GM12878 (cell line): ENCODE results near the gene AGAP1. TPM values are rescaled to one million over a fixed set of nuclear protein-coding genes. Genes with fewer than 3 reads are reported as not detected.

Experiments used
- ATAC-seq: fragments of 200-7000 bp; cut with Tn5 transposase; 3 replicates; pipeline ENCODE4 v1.9.1; 2020; ENCODE audit warnings: mild to moderate bottlenecking, moderate library complexity
- BruUV-seq: library from RNA; stranded (reverse); fragments of 400-500 nt; replicated peaks from 2 replicates; lab custom pipeline; 2021; lab: Mats Ljungman, UMichigan
- CTCF ChIA-PET: fragments of 300-600 bp; sonication (Branson Sonifier 250); formaldehyde crosslinking; extraction: SDS; loops from one replicate; lab custom pipeline; 2021; ENCODE audit warnings: inconsistent platforms; lab: Yijun Ruan, JAX
- POLR2A ChIA-PET: fragments of 350-600 bp; formaldehyde crosslinking; extraction: SDS; loops from one replicate; lab custom pipeline; 2021; ENCODE audit warnings: inconsistent platforms; lab: Charles Lee
- RAD21 ChIA-PET: fragments of 300-600 bp; sonication (Branson Sonifier 250); formaldehyde crosslinking; loops from one replicate; lab custom pipeline; 2023; ENCODE audit warnings: antibody characterized with exemption; ENCODE audit not compliant: unreplicated experiment; lab: Charles Lee
- SMC1A ChIA-PET: fragments of 300-600 bp; sonication (Branson Sonifier 250); formaldehyde crosslinking; loops from one replicate; lab custom pipeline; 2023; ENCODE audit not compliant: unreplicated experiment, uncharacterized antibody; lab: Charles Lee
- DNase-seq: peaks from one replicate; pipeline ENCODE4 v3.0.0-alpha.2; 2011; ENCODE audit warnings: low read depth, low spot score
- FAIRE-seq: peaks from 3 replicates; lab custom pipeline; 2011; peaks lifted over from hg19 to GRCh38; lab: Jason Lieb, UNC
- H2AFZ ChIP-seq: 2 replicates; pipeline ENCODE4 v1.6.0; 2011; ENCODE audit warnings: low read depth, low read length, control low read depth; ENCODE audit not compliant: control insufficient read depth
- H3K27ac ChIP-seq: 2 replicates; pipeline ENCODE4 v1.5.1; 2011; ENCODE audit warnings: control low read depth; ENCODE audit not compliant: control insufficient read depth, insufficient read depth
- H3K27me3 ChIP-seq, 2 experiments: replicated peaks in 1 of 2; 2 replicates each; pipeline versions ENCODE4 v1.6.0 to v1.6.1; 2011; ENCODE audit warnings: low read length in 1 of 2; ENCODE audit not compliant: control insufficient read depth in 2 of 2, insufficient read depth in 2 of 2
- H3K36me3 ChIP-seq, 2 experiments: 2 replicates each; pipeline ENCODE4 v1.5.1; 2011; ENCODE audit warnings: low read length in 1 of 2; ENCODE audit not compliant: control insufficient read depth in 2 of 2, insufficient read depth in 2 of 2
- H3K4me1 ChIP-seq: 2 replicates; pipeline ENCODE4 v1.6.1; 2011; ENCODE audit warnings: mild to moderate bottlenecking, low read length, moderate library complexity, mixed read lengths; ENCODE audit not compliant: control insufficient read depth, insufficient read depth
- H3K4me2 ChIP-seq: 2 replicates; pipeline ENCODE4 v1.6.0; 2011; ENCODE audit warnings: control low read depth; ENCODE audit not compliant: control insufficient read depth, insufficient read depth
- H3K4me3 ChIP-seq: fragments of 200-600 bp; sonication (generic); 2 replicates; pipeline ENCODE4 v1.5.1; 2016
- H3K79me2 ChIP-seq: 2 replicates; pipeline ENCODE4 v1.6.0; 2011; ENCODE audit warnings: low read length; ENCODE audit not compliant: control insufficient read depth, insufficient read depth
- H3K9ac ChIP-seq: 2 replicates; pipeline ENCODE4 v1.8.0; 2011; ENCODE audit warnings: low read length, control low read depth, mixed read lengths; ENCODE audit not compliant: control insufficient read depth, insufficient read depth
- H3K9me3 ChIP-seq: replicated peaks from 3 replicates; pipeline ENCODE4 v1.5.1; 2011; ENCODE audit warnings: mild to moderate bottlenecking, low read length; ENCODE audit not compliant: control insufficient read depth, insufficient read depth
- H4K20me1 ChIP-seq: 2 replicates; pipeline ENCODE4 v1.6.0; 2011; ENCODE audit not compliant: control insufficient read depth, insufficient read depth
- CREM ChIP-seq: IDR thresholded peaks from 2 replicates; pipeline ENCODE4 v1.6.1; 2014; ENCODE audit warnings: antibody characterized with exemption, low read depth
- HDAC2 ChIP-seq: fragments of 200-600 bp; sonication (generic); IDR thresholded peaks from 2 replicates; pipeline ENCODE4 v1.6.1; 2017
- NR2F1 ChIP-seq: fragments of 450-650 bp; conservative IDR thresholded peaks from 2 replicates; pipeline ENCODE4 v1.6.1; 2017; ENCODE audit warnings: mild to moderate bottlenecking
- RAD21 ChIP-seq: IDR thresholded peaks from 2 replicates; pipeline ENCODE4 v1.6.1; 2011; ENCODE audit warnings: mild to moderate bottlenecking, low read depth, low read length, moderate library complexity; ENCODE audit not compliant: insufficient read depth
- RELA ChIP-seq: fragments of 450-650 bp; IDR thresholded peaks from 2 replicates; pipeline ENCODE4 v1.8.0; 2014; ENCODE audit warnings: borderline replicate concordance; ENCODE audit not compliant: partially characterized antibody
- RUNX3 ChIP-seq: IDR thresholded peaks from 2 replicates; pipeline ENCODE4 v1.6.1; 2012; ENCODE audit warnings: low read length, inconsistent platforms
- TCF12 ChIP-seq: IDR thresholded peaks from 2 replicates; pipeline ENCODE4 v1.6.1; 2011; ENCODE audit warnings: low read depth, mild to moderate bottlenecking, low read length
- ZNF622 ChIP-seq: fragments of 450-650 bp; IDR thresholded peaks from 2 replicates; pipeline ENCODE4 v1.6.1; 2017; ENCODE audit warnings: mild to moderate bottlenecking, inconsistent platforms
- WGBS: methylation state at CpG from one replicate; pipeline ENCODE4 v1.1.6; 2016; ENCODE audit warnings: low lambda C conversion rate; ENCODE audit not compliant: insufficient replicate concordance, insufficient coverage; ENCODE audit errors: missing lambda C conversion rate; 5-methylcytosine and 5-hydroxymethylcytosine counted together
- in situ Hi-C: fragments of 300-500 bp; cut with MboI; formaldehyde crosslinking; loops from 9 replicates; pipeline ENCODE4 v1.14.3; 2018; ENCODE audit warnings: mixed read lengths
- intact Hi-C: fragments of 100-400 bp; cut with micrococcal nuclease; formaldehyde crosslinking; loops from one replicate; pipeline ENCODE4 v1.14.2; 2022; ENCODE audit not compliant: unreplicated experiment
- polyA plus RNA-seq, 11 experiments: library from polyadenylated mRNA; depleted of rRNA in 4 of 11; unstranded in 6 of 11; stranded (reverse) in 5 of 11; fragments of >200 nt; fragmentation: Nextera tagmentation in 4 of 11; fragmentation: Illumina TruSeq in 1 of 11; extraction: Ambion mirVana in 4 of 11; extraction: Trizol in 1 of 11; gene quantifications; 1 replicate in 1 of 11; 2 replicates in 10 of 11; pipeline versions ENCODE4 v1.2.1 to v1.2.3, GENCODE V29; 2011 to 2016; ENCODE audit warnings: inconsistent platforms in 2 of 11, missing spikeins in 2 of 11, low read depth in 1 of 11
- total RNA-seq, 4 experiments: library from RNA; depleted of rRNA in 3 of 4; stranded (reverse); fragments of >200 nt in 3 of 4; fragmentation: Illumina TruSeq in 1 of 4; extraction: Trizol in 1 of 4; gene quantifications; 2 replicates each; pipeline versions ENCODE4 v1.2.1 to v1.2.3, GENCODE V29; 2013 to 2021
- TF ChIP-seq, protein P1 (sequence below): fragments of 450-650 bp; IDR thresholded peaks from 2 replicates; pipeline ENCODE4 v1.6.1; 2018; ENCODE audit warnings: mild to moderate bottlenecking, low read depth, moderate library complexity; ENCODE audit not compliant: partially characterized antibody
- TF ChIP-seq, protein P2 (sequence below): fragments of 450-650 bp; IDR thresholded peaks from 2 replicates; pipeline ENCODE4 v1.6.1; 2014; ENCODE audit warnings: mild to moderate bottlenecking

Gene AGAP1
- total and polyA plus RNA-seq, 10 of the 15 experiments (the other 5 are each of a cell fraction or from before 2014, with no cell fraction given): 0.05 to 0.15 (median 0.06) TPM; not detected in 7

DNA sequence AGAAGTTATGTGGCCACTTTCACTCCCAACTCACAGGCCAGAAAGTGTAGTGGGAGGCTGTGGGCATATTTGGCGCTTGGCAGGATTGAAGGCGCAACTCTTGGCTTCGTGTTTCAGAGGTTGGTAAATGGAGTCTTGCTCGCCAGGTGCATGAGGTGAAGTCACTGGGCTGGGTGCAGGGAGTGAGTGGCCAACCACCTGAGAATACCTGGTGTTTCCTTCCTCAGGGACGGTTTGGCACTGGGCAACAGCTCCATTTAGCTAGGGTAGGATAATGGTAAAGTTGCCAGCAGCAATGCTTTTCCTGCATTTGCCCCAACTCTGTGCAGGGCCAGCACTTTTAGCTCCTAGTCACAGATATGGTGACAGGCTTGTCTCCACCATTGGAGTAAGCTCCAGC lies 115.9 kb downstream of the AGAP1 start:
- no peak for ATAC-seq
- no peaks in the 10 kb centered on the region for H3K4me1 ChIP-seq
- no peak overlapping the region for H3K9ac ChIP-seq
- RAD21 ChIA-PET: no interaction called here
- WGBS: 13% methylated on average over 5 of the region's 5 CpGs
- in situ Hi-C loops (no loop called here), intact Hi-C loops (no loop called here)
- BruUV-seq: no TSS peak
- no peak overlapping the region for H3K27ac ChIP-seq
- H3K9me3 ChIP-seq: no peaks in the 10 kb centered on the region
- no peaks in the 10 kb centered on the region for H3K36me3 ChIP-seq
- H3K27me3 ChIP-seq: no peaks in the 10 kb centered on the region
- POLR2A ChIA-PET: no interaction called here
- H4K20me1 ChIP-seq: no peaks in the 10 kb centered on the region
- TF ChIP-seq HDAC2: no peak
- TF ChIP-seq RUNX3: no peak
- no peak for TF ChIP-seq RELA
- TF ChIP-seq CREM: no peak
- TF ChIP-seq, protein P1, sequence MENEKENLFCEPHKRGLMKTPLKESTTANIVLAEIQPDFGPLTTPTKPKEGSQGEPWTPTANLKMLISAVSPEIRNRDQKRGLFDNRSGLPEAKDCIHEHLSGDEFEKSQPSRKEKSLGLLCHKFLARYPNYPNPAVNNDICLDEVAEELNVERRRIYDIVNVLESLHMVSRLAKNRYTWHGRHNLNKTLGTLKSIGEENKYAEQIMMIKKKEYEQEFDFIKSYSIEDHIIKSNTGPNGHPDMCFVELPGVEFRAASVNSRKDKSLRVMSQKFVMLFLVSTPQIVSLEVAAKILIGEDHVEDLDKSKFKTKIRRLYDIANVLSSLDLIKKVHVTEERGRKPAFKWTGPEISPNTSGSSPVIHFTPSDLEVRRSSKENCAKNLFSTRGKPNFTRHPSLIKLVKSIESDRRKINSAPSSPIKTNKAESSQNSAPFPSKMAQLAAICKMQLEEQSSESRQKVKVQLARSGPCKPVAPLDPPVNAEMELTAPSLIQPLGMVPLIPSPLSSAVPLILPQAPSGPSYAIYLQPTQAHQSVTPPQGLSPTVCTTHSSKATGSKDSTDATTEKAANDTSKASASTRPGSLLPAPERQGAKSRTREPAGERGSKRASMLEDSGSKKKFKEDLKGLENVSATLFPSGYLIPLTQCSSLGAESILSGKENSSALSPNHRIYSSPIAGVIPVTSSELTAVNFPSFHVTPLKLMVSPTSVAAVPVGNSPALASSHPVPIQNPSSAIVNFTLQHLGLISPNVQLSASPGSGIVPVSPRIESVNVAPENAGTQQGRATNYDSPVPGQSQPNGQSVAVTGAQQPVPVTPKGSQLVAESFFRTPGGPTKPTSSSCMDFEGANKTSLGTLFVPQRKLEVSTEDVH: no peak
- no peak for TF ChIP-seq NR2F1
- TF ChIP-seq TCF12: no peak
- TF ChIP-seq ZNF622: no peak
- TF ChIP-seq, protein P2, sequence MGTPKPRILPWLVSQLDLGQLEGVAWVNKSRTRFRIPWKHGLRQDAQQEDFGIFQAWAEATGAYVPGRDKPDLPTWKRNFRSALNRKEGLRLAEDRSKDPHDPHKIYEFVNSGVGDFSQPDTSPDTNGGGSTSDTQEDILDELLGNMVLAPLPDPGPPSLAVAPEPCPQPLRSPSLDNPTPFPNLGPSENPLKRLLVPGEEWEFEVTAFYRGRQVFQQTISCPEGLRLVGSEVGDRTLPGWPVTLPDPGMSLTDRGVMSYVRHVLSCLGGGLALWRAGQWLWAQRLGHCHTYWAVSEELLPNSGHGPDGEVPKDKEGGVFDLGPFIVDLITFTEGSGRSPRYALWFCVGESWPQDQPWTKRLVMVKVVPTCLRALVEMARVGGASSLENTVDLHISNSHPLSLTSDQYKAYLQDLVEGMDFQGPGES: no peak
- TF ChIP-seq RAD21: no peak
- TF ChIP-seq, all 136 proteins: peak for 0
- ChIA-PET CTCF (interaction anchor here (1.6 kb wide), 1 partner anchor 137 kb away, joined by 4 read pairs; no protein-coding TSS in a partner anchor), SMC1A (no interaction called here)
- H3K4me3 ChIP-seq: no peak overlapping the region
- no peak overlapping the region for H2AFZ ChIP-seq
- no peak overlapping the region for H3K4me2 ChIP-seq
- no peaks in the 10 kb centered on the region for H3K79me2 ChIP-seq
- FAIRE-seq (no peak), DNase-seq (no peak)
